GM10248 (cell line): ENCODE measurements around the gene MYH13.

ENCODE experiments used
- CTCF ChIA-PET: fragments of 300-600 bp; sonication (Branson Sonifier 250); formaldehyde crosslinking; extraction: SDS; loops from one replicate; lab custom pipeline; 2021; ENCODE audit warnings: antibody characterized with exemption; lab: Yijun Ruan, JAX
- POLR2A ChIA-PET: fragments of 350-650 bp; sonication (Branson Sonifier 250); formaldehyde crosslinking; extraction: SDS; loops from one replicate; lab custom pipeline; 2020; ENCODE audit warnings: antibody characterized with exemption; lab: Yijun Ruan, JAX
- DNase-seq: peaks from one replicate; pipeline ENCODE4 v3.0.0; 2012; ENCODE audit errors: extremely low spot score
- CTCF ChIP-seq: IDR thresholded peaks from 2 replicates; pipeline ENCODE4 v1.5.1; 2012; ENCODE audit warnings: mild to moderate bottlenecking, low read depth; ENCODE audit errors: extremely low read depth, missing control alignments, control extremely low read depth

MYH13 gene

GRCh38 chr17:10337976-10338375 is 34.8 kb downstream of the MYH13 start:
- TF ChIP-seq CTCF = no peak
- DNase-seq = no peak
- ChIA-PET POLR2A (no interaction called here), CTCF (interaction anchor here (1.8 kb wide), 1 partner anchor 10 kb away, joined by 6 read pairs; no protein-coding TSS in a partner anchor)

GRCh38 chr17:10337136-10337535 is 35.7 kb downstream of the MYH13 start:
- TF ChIP-seq CTCF = no peak
- ChIA-PET POLR2A (no interaction called here), CTCF (interaction anchor here (1.8 kb wide), 1 partner anchor 9 kb away, joined by 6 read pairs; no protein-coding TSS in a partner anchor)
- DNase-seq = no peak

GRCh38 chr17:10336393-10336792 is 36.4 kb downstream of the MYH13 start:
- ChIA-PET CTCF (interaction anchor here (1.8 kb wide), 1 partner anchor 8 kb away, joined by 6 read pairs; no protein-coding TSS in a partner anchor), POLR2A (no interaction called here)
- no peak for DNase-seq
- no peak for TF ChIP-seq CTCF

GRCh38 chr17:10332515-10332914 is 40.3 kb downstream of the MYH13 start:
- POLR2A ChIA-PET = no interaction called here
- DNase-seq = no peak
- CTCF ChIA-PET = interaction anchor here (1.1 to 12.3 kb wide), 3 partner anchors 17 to 286 kb away, joined by 3 to 213 read pairs (median 4); no protein-coding TSS in a partner anchor
- TF ChIP-seq CTCF = no peak

GRCh38 chr17:10328971-10329923 is 43.6 kb downstream of the MYH13 start:
- CTCF ChIA-PET = interaction anchor here (0.8 to 12.3 kb wide), 13 partner anchors 8 to 290 kb away, joined by 3 to 213 read pairs (median 6); no protein-coding TSS in a partner anchor
- POLR2A ChIA-PET = no interaction called here
- no peak for TF ChIP-seq CTCF
- no peak for DNase-seq

GRCh38 chr17:10328206-10328605 is 44.6 kb downstream of the MYH13 start:
- ChIA-PET CTCF (interaction anchor here (0.7 to 12.3 kb wide), 19 partner anchors 9 to 398 kb away, joined by 3 to 213 read pairs (median 4); no protein-coding TSS in a partner anchor), POLR2A (no interaction called here)
- TF ChIP-seq CTCF = no peak
- no peak for DNase-seq
